ENCODE results near the gene SH3RF3.

Gene SH3RF3

GRCh38 chr2:109331896-109332848 lies 203.2 kb downstream of the SH3RF3 start:
- H3K4ac ChIP-seq (ENCODE audit: low read depth, low read length), result no peak overlapping the region
- H3K9ac ChIP-seq (ENCODE audit: low read length), result no peak overlapping the region
- no peak overlapping the region for H2AK5ac ChIP-seq (ENCODE audit: low read length)
- no peak overlapping the region for H3K4me3 ChIP-seq (ENCODE audit: low read depth, low read length)
- no peak overlapping the region for H4K12ac ChIP-seq (ENCODE audit: low read depth, low read length)
- no CpG with 5 or more reads among the region's 24 CpGs for WGBS (ENCODE audit: extremely low coverage, insufficient coverage, insufficient read length)
- no peak overlapping the region for H3K14ac ChIP-seq (ENCODE audit: low read length)
- H2BK120ac ChIP-seq (ENCODE audit: insufficient read depth, low read length, poor library complexity), result no peak overlapping the region
- no peaks in the 10 kb centered on the region for H3K36me3 ChIP-seq (ENCODE audit: control insufficient read depth in 1 of 2, insufficient read depth in 2 of 2, low read length in 2 of 2)
- H3K79me1 ChIP-seq (ENCODE audit: low read length), result no peaks in the 10 kb centered on the region
- no peak overlapping the region for H2AFZ ChIP-seq (ENCODE audit: insufficient read depth, low read length, poor library complexity)
- no peak overlapping the region for H3K18ac ChIP-seq (ENCODE audit: low read length)
- no peak overlapping the region for H2BK12ac ChIP-seq (ENCODE audit: low read length)
- peak in 1 of 2 donors; percentile 41 for DNase-seq
- no peak overlapping the region for H3K27ac ChIP-seq (ENCODE audit: low read depth, low read length)
- H3K27me3 ChIP-seq (ENCODE audit: insufficient read depth, low read length), result no peaks in the 10 kb centered on the region
- no peak overlapping the region for H2BK5ac ChIP-seq (ENCODE audit: low read depth, low read length, poor library complexity)
- H3K4me2 ChIP-seq (ENCODE audit: low read length), result no peak overlapping the region
- no peaks in the 10 kb centered on the region for H3K9me3 ChIP-seq (ENCODE audit: insufficient read depth, low read depth, low read length)
- no peak overlapping the region for H4K91ac ChIP-seq (ENCODE audit: low read depth, low read length)
- no peak overlapping the region for H3K23ac ChIP-seq (ENCODE audit: low read length)
- H4K8ac ChIP-seq (ENCODE audit: low read depth, low read length), result no peak overlapping the region
- H3K4me1 ChIP-seq (ENCODE audit: control insufficient read depth in 1 of 2, insufficient read depth in 2 of 2, low read length in 2 of 2), result peaks cover 10 to 11% of the 10 kb centered on the region in 2 experiments
- H3K79me2 ChIP-seq (ENCODE audit: control insufficient read depth, insufficient read depth, low read length, poor library complexity), result no peaks in the 10 kb centered on the region

DNA sequence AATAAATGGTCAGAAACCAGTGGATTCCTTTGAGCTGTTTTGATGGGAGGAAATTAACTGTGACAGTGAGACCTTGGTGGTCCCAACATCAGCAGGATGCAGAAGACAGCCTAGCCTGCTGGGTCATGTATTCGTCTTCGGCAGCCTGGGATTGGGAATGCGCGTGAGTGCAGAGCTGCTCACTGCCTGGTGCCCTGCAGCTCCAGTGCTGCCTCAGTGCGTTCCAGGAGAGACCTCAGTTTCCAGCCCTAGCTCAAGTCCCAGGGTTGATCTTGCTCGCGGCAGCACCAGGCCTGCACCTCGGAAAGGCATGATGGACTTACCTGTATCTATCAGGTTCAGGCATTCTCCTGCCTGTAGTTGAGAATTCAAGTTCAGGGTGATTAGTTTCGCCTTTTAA lies 203.9 kb downstream of the SH3RF3 start:
- no peak overlapping the region for H2AK5ac ChIP-seq (ENCODE audit: low read length)
- H3K9me3 ChIP-seq (ENCODE audit: insufficient read depth, low read depth, low read length), result no peaks in the 10 kb centered on the region
- no peak overlapping the region for H3K9ac ChIP-seq (ENCODE audit: low read length)
- no peaks in the 10 kb centered on the region for H3K79me2 ChIP-seq (ENCODE audit: control insufficient read depth, insufficient read depth, low read length, poor library complexity)
- no peak overlapping the region for H2BK12ac ChIP-seq (ENCODE audit: low read length)
- no peak overlapping the region for H2AFZ ChIP-seq (ENCODE audit: insufficient read depth, low read length, poor library complexity)
- H2BK5ac ChIP-seq (ENCODE audit: low read depth, low read length, poor library complexity), result no peak overlapping the region
- no peak for DNase-seq
- no peaks in the 10 kb centered on the region for H3K36me3 ChIP-seq (ENCODE audit: control insufficient read depth in 1 of 2, insufficient read depth in 2 of 2, low read length in 2 of 2)
- no peak overlapping the region for H4K8ac ChIP-seq (ENCODE audit: low read depth, low read length)
- H3K4me3 ChIP-seq (ENCODE audit: low read depth, low read length), result no peak overlapping the region
- WGBS (ENCODE audit: extremely low coverage, insufficient coverage, insufficient read length), result no CpG with 5 or more reads among the region's 9 CpGs
- no peak overlapping the region for H2BK120ac ChIP-seq (ENCODE audit: insufficient read depth, low read length, poor library complexity)
- no peak overlapping the region for H3K14ac ChIP-seq (ENCODE audit: low read length)
- no peak overlapping the region for H3K4me2 ChIP-seq (ENCODE audit: low read length)
- no peak overlapping the region for H3K4ac ChIP-seq (ENCODE audit: low read depth, low read length)
- H4K12ac ChIP-seq (ENCODE audit: low read depth, low read length), result no peak overlapping the region
- H3K79me1 ChIP-seq (ENCODE audit: low read length), result no peaks in the 10 kb centered on the region
- H3K23ac ChIP-seq (ENCODE audit: low read length), result no peak overlapping the region
- no peak overlapping the region for H4K91ac ChIP-seq (ENCODE audit: low read depth, low read length)
- H3K27me3 ChIP-seq (ENCODE audit: insufficient read depth, low read length), result no peaks in the 10 kb centered on the region
- no peak overlapping the region for H3K27ac ChIP-seq (ENCODE audit: low read depth, low read length)
- no peak overlapping the region for H3K18ac ChIP-seq (ENCODE audit: low read length)
- peaks cover 10 to 11% of the 10 kb centered on the region in 2 experiments for H3K4me1 ChIP-seq (ENCODE audit: control insufficient read depth in 1 of 2, insufficient read depth in 2 of 2, low read length in 2 of 2)

- Histone ChIP-seq H3K4me3 (ENCODE audit: low read depth, low read length) (no peak overlapping the region), H2AK5ac (ENCODE audit: low read length) (no peak overlapping the region), H4K12ac (ENCODE audit: low read depth, low read length) (no peak overlapping the region), H4K91ac (ENCODE audit: low read depth, low read length) (no peak overlapping the region), H3K18ac (ENCODE audit: low read length) (no peak overlapping the region), H2BK5ac (ENCODE audit: low read depth, low read length, poor library complexity) (no peak overlapping the region), H4K8ac (ENCODE audit: low read depth, low read length) (no peak overlapping the region), H3K9me3 (ENCODE audit: insufficient read depth, low read depth, low read length) (no peaks in the 10 kb centered on the region), H3K23ac (ENCODE audit: low read length) (no peak overlapping the region), H3K4me1 (ENCODE audit: control insufficient read depth in 1 of 2, insufficient read depth in 2 of 2, low read length in 2 of 2) (peaks cover 10 to 11% of the 10 kb centered on the region in 2 experiments), H3K27me3 (ENCODE audit: insufficient read depth, low read length) (no peaks in the 10 kb centered on the region), H3K27ac (ENCODE audit: low read depth, low read length) (no peak overlapping the region), H2BK120ac (ENCODE audit: insufficient read depth, low read length, poor library complexity) (no peak overlapping the region), H3K4ac (ENCODE audit: low read depth, low read length) (no peak overlapping the region), H3K79me1 (ENCODE audit: low read length) (no peaks in the 10 kb centered on the region), H2BK12ac (ENCODE audit: low read length) (no peak overlapping the region), H2AFZ (ENCODE audit: insufficient read depth, low read length, poor library complexity) (no peak overlapping the region), H3K4me2 (ENCODE audit: low read length) (no peak overlapping the region), H3K79me2 (ENCODE audit: control insufficient read depth, insufficient read depth, low read length, poor library complexity) (no peaks in the 10 kb centered on the region), H3K9ac (ENCODE audit: low read length) (no peak overlapping the region), H3K36me3 (ENCODE audit: control insufficient read depth in 1 of 2, insufficient read depth in 2 of 2, low read length in 2 of 2) (no peaks in the 10 kb centered on the region), H3K14ac (ENCODE audit: low read length) (no peak overlapping the region)
- no peak for DNase-seq
- no CpG with 5 or more reads among the region's 7 CpGs for WGBS (ENCODE audit: extremely low coverage, insufficient coverage, insufficient read length)
Observed at GRCh38 chr2:109333414-109334210, 204.6 kb downstream of the SH3RF3 start.

- peaks cover 2% of the 10 kb centered on the region for H3K9me3 ChIP-seq (ENCODE audit: insufficient read depth, low read depth, low read length)
- H2BK12ac ChIP-seq (ENCODE audit: low read length), result no peak overlapping the region
- no peak overlapping the region for H3K4me2 ChIP-seq (ENCODE audit: low read length)
- no peak overlapping the region for H4K12ac ChIP-seq (ENCODE audit: low read depth, low read length)
- H4K91ac ChIP-seq (ENCODE audit: low read depth, low read length), result no peak overlapping the region
- no peak overlapping the region for H3K23ac ChIP-seq (ENCODE audit: low read length)
- no peak overlapping the region for H3K27ac ChIP-seq (ENCODE audit: low read depth, low read length)
- H3K4ac ChIP-seq (ENCODE audit: low read depth, low read length), result no peak overlapping the region
- no peak overlapping the region for H4K8ac ChIP-seq (ENCODE audit: low read depth, low read length)
- no peak overlapping the region for H3K14ac ChIP-seq (ENCODE audit: low read length)
- H3K4me1 ChIP-seq (ENCODE audit: control insufficient read depth in 1 of 2, insufficient read depth in 2 of 2, low read length in 2 of 2), result peaks cover 10 to 11% of the 10 kb centered on the region in 2 experiments
- H3K27me3 ChIP-seq (ENCODE audit: insufficient read depth, low read length), result no peaks in the 10 kb centered on the region
- no peak overlapping the region for H2BK120ac ChIP-seq (ENCODE audit: insufficient read depth, low read length, poor library complexity)
- no peaks in the 10 kb centered on the region for H3K79me2 ChIP-seq (ENCODE audit: control insufficient read depth, insufficient read depth, low read length, poor library complexity)
- no peak overlapping the region for H2AK5ac ChIP-seq (ENCODE audit: low read length)
- no peak overlapping the region for H3K4me3 ChIP-seq (ENCODE audit: low read depth, low read length)
- H3K36me3 ChIP-seq (ENCODE audit: control insufficient read depth in 1 of 2, insufficient read depth in 2 of 2, low read length in 2 of 2), result no peaks in the 10 kb centered on the region
- H2AFZ ChIP-seq (ENCODE audit: insufficient read depth, low read length, poor library complexity), result no peak overlapping the region
- no peak overlapping the region for H3K18ac ChIP-seq (ENCODE audit: low read length)
- WGBS (ENCODE audit: extremely low coverage, insufficient coverage, insufficient read length), result no CpG with 5 or more reads among the region's 12 CpGs
- H2BK5ac ChIP-seq (ENCODE audit: low read depth, low read length, poor library complexity), result no peak overlapping the region
- H3K9ac ChIP-seq (ENCODE audit: low read length), result no peak overlapping the region
- DNase-seq, result no peak
- no peaks in the 10 kb centered on the region for H3K79me1 ChIP-seq (ENCODE audit: low read length)
Observed at GRCh38 chr2:109335631-109336176, 206.7 kb downstream of the SH3RF3 start.

Measured in trophoblast cell (in vitro differentiated cells and primary cell).